AG09319 (cell line): ENCODE data around the gene RCN2.

Experiments used
- DNase-seq: peaks from one replicate; pipeline ENCODE4 v3.0.0-alpha.2; 2010; ENCODE audit warnings: low read depth; ENCODE audit errors: extremely low read depth
- TF ChIP-seq, protein P1 (sequence below): IDR thresholded peaks from 2 replicates; pipeline ENCODE4 v1.5.1; 2011; ENCODE audit warnings: low read depth, mild to moderate bottlenecking, inconsistent platforms, low read length, moderate library complexity

Gene RCN2

DNA sequence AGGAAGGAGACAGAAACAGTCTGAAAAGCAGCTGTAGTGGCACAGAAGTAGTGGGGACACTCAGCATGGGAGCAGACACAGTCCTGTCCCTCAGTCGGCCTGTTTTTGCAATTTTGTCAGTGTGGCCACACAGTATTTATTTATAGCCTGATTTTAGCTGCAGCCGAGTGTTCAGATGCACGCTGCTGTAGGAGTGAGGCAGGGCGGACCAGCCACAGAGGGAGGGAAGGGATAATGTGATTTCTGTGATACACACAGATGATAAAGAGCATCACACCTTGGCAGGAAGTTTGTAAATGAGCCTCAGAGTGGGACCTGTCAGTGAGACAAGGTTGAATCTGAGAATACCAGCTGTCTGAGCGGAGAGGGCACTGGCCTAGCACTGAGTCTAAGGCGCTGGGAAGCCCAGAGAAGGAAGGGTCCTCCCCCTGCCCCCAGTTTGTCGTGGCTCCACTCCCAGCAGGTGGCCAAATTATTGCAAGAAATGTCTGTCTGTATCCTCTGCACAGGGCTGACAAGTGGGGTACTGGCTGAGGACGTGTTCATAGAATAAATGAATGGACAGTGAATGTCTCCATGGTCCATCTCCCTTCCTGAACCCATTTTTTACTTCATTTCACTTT lies 67.2 kb downstream of the RCN2 start:
- TF ChIP-seq, protein P1, sequence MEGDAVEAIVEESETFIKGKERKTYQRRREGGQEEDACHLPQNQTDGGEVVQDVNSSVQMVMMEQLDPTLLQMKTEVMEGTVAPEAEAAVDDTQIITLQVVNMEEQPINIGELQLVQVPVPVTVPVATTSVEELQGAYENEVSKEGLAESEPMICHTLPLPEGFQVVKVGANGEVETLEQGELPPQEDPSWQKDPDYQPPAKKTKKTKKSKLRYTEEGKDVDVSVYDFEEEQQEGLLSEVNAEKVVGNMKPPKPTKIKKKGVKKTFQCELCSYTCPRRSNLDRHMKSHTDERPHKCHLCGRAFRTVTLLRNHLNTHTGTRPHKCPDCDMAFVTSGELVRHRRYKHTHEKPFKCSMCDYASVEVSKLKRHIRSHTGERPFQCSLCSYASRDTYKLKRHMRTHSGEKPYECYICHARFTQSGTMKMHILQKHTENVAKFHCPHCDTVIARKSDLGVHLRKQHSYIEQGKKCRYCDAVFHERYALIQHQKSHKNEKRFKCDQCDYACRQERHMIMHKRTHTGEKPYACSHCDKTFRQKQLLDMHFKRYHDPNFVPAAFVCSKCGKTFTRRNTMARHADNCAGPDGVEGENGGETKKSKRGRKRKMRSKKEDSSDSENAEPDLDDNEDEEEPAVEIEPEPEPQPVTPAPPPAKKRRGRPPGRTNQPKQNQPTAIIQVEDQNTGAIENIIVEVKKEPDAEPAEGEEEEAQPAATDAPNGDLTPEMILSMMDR, result no peak
- DNase-seq, result no peak

DNA sequence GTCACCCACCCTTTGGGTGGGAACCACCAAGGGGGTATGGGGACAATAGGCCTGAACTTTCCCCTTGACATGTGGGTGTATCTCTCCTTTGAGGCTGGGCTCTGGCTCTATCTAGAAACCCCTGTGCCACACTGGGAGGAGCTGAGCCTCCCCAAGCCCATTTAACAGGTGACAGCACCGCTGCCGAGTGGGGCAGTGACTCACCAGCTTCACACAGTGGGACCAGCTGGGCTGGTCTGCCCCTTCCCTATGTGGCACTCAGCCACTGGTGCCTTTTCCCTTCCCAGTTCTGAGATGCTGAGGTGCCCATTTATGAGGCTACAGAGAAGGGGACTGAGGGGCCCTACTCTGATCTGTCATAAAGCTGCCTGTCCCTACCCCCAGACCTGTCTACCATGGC lies 68.4 kb downstream of the RCN2 start:
- TF ChIP-seq, protein P1, result no peak
- no peak for DNase-seq

DNA sequence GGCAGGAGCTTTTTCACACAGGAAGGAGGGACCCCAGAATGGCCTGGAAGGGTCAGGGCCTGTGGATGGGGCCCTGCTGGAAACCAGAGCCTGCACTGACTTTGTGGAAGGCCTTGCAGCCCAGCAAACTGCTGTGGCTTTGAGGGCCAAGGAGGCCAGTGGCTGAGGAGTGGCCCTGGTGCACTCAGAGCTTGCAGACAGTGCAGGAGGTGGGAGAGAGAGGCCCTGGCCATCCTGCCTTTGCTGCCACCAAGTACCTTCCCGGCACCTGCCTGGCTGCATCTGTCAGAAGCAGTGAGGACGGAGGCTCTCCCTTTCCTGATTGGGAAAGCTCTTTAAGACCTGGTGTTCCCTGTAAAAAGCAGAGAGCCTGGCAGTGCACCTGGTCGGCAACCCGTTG lies 69.8 kb downstream of the RCN2 start:
- TF ChIP-seq, protein P1, result no peak
- DNase-seq, result no peak

DNA sequence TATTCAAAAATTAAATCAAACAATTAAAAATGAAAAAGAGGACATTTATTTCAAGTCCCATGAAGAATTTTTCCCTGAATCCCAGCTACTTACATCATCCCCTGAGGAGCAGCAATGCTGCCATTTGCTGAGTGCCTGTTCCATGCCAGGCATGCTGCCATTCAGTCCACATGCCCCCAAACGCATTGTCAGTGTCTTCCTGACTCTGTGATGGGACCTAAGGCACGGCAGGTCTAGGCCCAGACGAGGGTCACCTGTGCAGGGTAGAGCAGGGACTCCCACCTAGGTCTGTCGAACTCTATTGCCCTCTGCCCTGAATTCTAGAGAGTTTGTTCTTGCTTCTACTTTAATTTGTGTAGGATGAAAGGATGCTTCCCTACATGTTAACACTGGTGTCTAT lies 70.4 kb downstream of the RCN2 start:
- TF ChIP-seq, protein P1, result no peak

DNA sequence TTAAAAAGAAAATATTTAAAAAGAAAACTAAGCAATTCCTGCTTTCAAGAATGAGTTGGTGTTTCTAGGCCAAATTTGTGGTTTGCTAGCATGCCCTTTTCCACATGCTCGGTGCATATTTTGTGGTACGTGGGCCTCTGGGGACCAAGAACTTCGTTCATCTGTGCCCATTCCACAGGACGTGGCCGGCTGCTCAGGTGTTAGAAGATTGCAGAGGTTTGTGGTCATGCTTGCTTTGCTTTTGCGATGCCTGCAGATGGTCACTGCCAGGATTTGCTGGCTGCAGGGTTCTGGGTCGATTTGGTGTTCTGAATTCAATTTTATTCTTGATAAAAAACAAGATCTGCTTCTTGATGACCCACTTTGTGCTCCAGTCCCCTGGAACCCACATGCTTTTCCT lies 70.9 kb downstream of the RCN2 start:
- no peak for DNase-seq
- TF ChIP-seq, protein P1, result no peak

More for the DNA sequence above, 70.4 kb downstream of the RCN2 start:
- DNase-seq, result no peak

DNA sequence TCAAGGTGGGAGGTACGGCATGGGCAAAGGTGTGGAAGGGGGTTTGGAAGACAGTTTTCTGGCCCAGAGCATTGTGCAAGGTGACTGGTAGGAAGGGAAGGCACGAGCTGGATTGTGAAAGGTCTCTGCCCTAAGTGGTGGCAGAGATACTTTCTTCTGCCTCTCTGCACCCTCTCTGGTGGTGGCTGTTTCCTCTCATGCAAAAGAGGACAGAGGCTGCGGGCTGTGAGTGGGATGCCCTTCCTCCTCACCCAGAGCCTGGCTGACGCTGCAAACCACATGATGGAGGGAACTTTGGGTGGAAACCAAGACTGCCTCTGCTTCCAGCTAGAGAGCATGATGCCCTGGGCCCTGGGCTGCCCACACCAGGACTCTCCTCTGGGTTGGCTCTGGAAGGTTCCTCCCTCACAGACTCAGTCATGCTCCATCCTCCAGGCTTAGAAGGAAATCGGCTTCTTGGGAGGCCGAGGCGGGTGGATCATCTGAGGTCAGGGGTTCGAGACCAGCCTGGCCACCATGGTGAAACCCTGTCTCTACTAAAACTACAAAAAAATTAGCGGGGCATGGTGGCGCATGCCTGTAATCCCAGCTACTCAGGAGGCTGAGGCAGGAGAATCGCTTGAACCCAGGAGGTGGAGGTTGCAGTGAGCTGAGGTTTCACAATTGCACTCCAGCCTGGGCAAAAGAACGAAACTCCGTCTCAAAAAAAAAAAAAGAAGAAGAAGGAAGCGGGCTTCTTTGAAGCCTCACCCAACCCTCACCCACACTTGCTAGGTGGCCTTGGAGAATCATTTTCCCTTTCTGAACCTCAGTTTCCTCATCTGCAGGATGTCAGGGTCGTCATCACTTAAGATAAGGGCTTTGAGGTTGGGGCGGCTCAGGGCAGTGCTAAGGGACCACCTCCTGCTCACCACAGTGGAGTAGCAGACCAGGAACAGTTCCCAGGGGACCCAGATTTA lies 71.7 kb downstream of the RCN2 start:
- TF ChIP-seq, protein P1, result no peak
- DNase-seq, result no peak
